ENCODE measurements around the gene SEMA5A.

- TF ChIP-seq CTCF (IDR thresholded peaks at IDR 0.05; ENCODE audit: poor library complexity, severe bottlenecking) = no peak
- no peak for TF ChIP-seq EP300 (conservative IDR thresholded peaks at IDR 0.05; ENCODE audit: poor library complexity, severe bottlenecking)
- no peak for TF ChIP-seq SMC3 (conservative IDR thresholded peaks at IDR 0.05; ENCODE audit: poor library complexity)
- no peak for TF ChIP-seq REST (IDR thresholded peaks at IDR 0.05; ENCODE audit: borderline replicate concordance)
- no peak for TF ChIP-seq RAD21 (conservative IDR thresholded peaks at IDR 0.05)
- TF ChIP-seq MXI1 (conservative IDR thresholded peaks at IDR 0.05; ENCODE audit: poor library complexity, severe bottlenecking) = no peak
Observed at GRCh38 chr5:9192266-9192665, 353.6 kb downstream of the SEMA5A start.
